Hematopoietic multipotent progenitor cell treated with erythropoietin and hydrocortisone succinate and interleukin-3 and kit ligand, for 6 days (in vitro differentiated cells): ENCODE data around the gene BICDL2.

Experiments
- DNase-seq: peaks from one replicate; pipeline ENCODE4 v3.0.0-alpha.2; 2015

Gene BICDL2

GRCh38 chr16:3007059-3007956 is 29.4 kb downstream of the BICDL2 start:
- DNase-seq = peak; percentile 89

GRCh38 chr16:3004781-3005284 is 31.9 kb downstream of the BICDL2 start:
- peak; percentile 72 for DNase-seq

- no peak for DNase-seq
These were observed 32.4 kb downstream of the BICDL2 start for GRCh38 chr16:3004319-3004718.

GRCh38 chr16:3003582-3004270 is 33.0 kb downstream of the BICDL2 start:
- DNase-seq = peak; percentile 100

- DNase-seq = no peak
These were observed 35.4 kb downstream of the BICDL2 start for GRCh38 chr16:3001316-3001715.

- DNase-seq = no peak
These were observed 36.2 kb downstream of the BICDL2 start for GRCh38 chr16:3000540-3000939.

- no peak for DNase-seq
These were observed 36.8 kb downstream of the BICDL2 start for GRCh38 chr16:2999929-3000328.

GRCh38 chr16:2996298-2996697 is 40.4 kb downstream of the BICDL2 start:
- no peak for DNase-seq

GRCh38 chr16:2992383-2993081 is 44.2 kb downstream of the BICDL2 start:
- DNase-seq = no peak

- no peak for DNase-seq
These were observed 45.0 kb downstream of the BICDL2 start for GRCh38 chr16:2991566-2992261.

- no peak for DNase-seq
These were observed 45.9 kb downstream of the BICDL2 start for GRCh38 chr16:2990891-2991290.

GRCh38 chr16:2988590-2989099 is 48.1 kb downstream of the BICDL2 start:
- no peak for DNase-seq

GRCh38 chr16:2987833-2988232 is 48.9 kb downstream of the BICDL2 start:
- DNase-seq = no peak

GRCh38 chr16:2987286-2987685 is 49.5 kb downstream of the BICDL2 start:
- no peak for DNase-seq

GRCh38 chr16:2986623-2987188 is 50.0 kb downstream of the BICDL2 start:
- no peak for DNase-seq

GRCh38 chr16:2985893-2986355 is 50.8 kb downstream of the BICDL2 start:
- no peak for DNase-seq

GRCh38 chr16:2985462-2985861 is 51.3 kb downstream of the BICDL2 start:
- DNase-seq = no peak

- DNase-seq = peak; percentile 81
These were observed 53.0 kb downstream of the BICDL2 start for GRCh38 chr16:2983706-2984136.

GRCh38 chr16:2982402-2982801 is 54.3 kb downstream of the BICDL2 start:
- no peak for DNase-seq

- DNase-seq = no peak
These were observed 54.9 kb downstream of the BICDL2 start for GRCh38 chr16:2981899-2982250.

GRCh38 chr16:2981177-2981898 is 55.4 kb downstream of the BICDL2 start:
- no peak for DNase-seq
